HG02571 (cell line): Measurements from ENCODE around the gene GPATCH8.
"Not testable (repeated sequence)": the region's sequence is repeated elsewhere in the genome, so short reads cannot be mapped to it uniquely, and the experiment has no call there.

Experiments
- ATAC-seq: cut with Tn5 transposase; IDR thresholded peaks from one replicate; pipeline ENCODE4 v1.9.1; 2021; ENCODE audit warnings: mild to moderate bottlenecking, moderate library complexity; ENCODE audit not compliant: unreplicated experiment

The GPATCH8 gene

GRCh38 chr17:44378171-44378705 is 125.0 kb downstream of the GPATCH8 start:
- ATAC-seq: no peak

- ATAC-seq: no peak
These were observed 126.4 kb downstream of the GPATCH8 start for GRCh38 chr17:44376779-44377178.

GRCh38 chr17:44376124-44376523 is 127.1 kb downstream of the GPATCH8 start:
- no peak for ATAC-seq

DNA sequence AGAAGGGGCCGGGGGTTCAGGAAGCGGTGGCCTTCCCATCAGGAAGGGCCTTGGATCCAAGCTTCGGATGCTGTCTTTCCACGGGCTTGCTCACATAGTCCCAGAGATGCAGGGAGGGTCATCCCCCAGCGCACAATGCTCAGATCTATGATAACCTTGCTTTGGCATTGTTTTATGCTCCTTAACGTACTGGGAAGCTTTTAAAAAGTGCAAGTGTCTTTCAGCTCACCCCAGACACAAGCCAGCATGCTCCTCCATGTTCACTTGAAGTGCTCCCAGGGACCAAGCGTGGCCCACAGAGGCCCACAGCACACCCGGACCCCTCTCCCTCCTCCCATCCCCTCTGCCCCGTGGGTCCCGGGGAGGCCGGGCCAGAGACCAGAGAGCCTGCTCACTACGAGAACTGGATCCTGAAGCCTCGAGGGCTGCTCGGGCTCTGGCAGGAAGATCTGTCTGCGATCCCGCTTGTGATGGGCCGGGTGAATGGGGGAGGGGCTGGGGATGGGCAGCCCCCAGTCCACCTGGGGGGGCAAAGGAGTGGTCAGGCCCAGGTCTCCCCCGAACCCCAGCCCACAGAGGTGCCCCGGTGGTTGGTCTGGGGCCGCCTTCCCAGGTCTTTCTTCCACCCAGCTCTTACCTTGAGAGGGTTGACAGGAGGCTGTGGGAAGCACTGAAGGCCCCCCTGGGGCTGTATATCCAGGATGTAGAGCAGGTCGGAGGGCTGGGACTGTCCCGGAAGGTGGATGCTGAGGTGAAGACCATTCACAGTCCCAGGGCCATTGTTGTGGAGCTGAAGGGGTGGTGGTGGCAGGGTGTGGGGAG is 127.8 kb downstream of the GPATCH8 start:
- ATAC-seq: no peak

GRCh38 chr17:44374306-44375195 is 128.7 kb downstream of the GPATCH8 start:
- ATAC-seq: no peak

DNA sequence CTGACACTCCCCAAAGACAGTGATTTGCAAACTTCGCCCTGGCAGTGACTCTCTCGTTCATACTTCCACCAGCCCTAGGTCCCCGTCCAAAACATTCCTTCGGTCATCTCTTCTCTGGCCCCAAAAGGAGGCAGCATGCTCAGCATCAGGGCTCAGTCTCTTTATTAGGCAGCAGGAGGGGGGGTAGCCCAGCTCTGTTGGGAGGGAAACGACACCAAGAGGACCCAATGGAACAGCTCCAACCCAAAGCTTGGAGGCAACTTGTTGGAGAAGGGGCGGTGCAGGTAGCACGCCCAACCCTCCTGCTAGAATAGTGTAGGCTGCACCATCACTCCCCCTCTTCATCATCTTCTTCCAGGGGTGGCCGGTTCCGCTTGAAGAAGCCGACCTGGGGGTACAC is 131.2 kb downstream of the GPATCH8 start:
- ATAC-seq: no peak

GRCh38 chr17:44369414-44370023 is 133.7 kb downstream of the GPATCH8 start:
- ATAC-seq: not testable (repeated sequence)

- not testable (repeated sequence) for ATAC-seq
These were observed 134.6 kb downstream of the GPATCH8 start for GRCh38 chr17:44368391-44369243.

DNA sequence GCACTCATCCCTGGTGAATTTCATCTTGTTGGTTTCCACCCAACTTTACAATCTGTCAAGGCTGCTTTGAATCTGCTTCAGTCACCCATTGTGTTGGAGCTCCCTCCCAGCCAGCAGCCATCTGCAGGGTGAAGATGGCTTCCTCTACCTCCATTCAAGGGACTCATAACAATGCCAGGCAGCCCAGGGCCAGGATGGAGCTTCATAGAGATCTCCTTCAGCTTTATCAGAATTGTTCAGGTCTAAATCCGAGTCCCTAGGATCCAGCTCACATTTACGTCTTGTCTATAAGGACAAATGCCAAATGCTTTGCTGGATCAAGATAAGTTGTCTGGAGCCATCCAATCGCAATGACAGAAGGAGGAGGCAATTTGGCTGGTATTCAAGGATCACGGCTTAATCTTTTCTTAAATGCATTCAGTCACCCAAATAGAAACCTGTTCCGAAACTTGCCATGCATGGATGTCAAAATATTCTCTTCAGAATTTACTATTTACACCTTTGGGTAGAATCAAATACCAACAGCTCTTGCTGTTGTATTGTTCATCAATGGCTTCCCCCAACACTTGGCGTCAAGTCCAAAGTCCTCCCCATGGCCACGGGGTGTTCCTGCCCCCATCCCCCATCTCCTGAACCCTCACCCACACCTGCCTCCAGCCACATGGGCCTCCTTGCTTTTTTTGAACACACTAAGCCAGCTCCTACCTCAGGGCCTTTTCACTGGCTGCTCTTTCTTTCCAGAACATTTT is 135.8 kb downstream of the GPATCH8 start:
- no peak for ATAC-seq

DNA sequence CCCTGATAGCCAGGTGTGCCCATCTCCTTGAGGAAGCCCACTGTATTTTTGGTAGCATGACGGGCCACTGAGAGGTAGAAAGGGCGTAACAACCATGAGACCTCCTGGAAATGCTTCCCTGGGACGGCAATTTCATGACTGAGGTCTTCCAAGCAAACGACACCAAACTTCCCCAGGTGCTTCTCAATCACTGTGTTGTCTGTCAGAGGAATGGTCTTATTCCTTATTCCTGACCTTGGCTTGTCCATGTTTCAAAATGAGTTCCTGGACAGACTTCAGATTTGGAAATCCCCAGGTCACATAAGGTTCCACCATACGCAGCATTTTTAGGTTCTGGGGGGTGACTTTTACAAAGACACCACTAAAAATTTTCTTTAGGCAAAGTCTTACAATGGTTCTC is 138.2 kb downstream of the GPATCH8 start:
- not testable (repeated sequence) for ATAC-seq

GRCh38 chr17:44363613-44364159 is 139.5 kb downstream of the GPATCH8 start, which contains the start of gene FAM171A2:
FAM171A2 (minus strand) TSS chr17:44363853; CDS start chr17:44363714, 139 bp downstream.
- ATAC-seq: no peak

- no peak for ATAC-seq
These were observed 140.1 kb downstream of the GPATCH8 start for GRCh38 chr17:44362949-44363612.

DNA sequence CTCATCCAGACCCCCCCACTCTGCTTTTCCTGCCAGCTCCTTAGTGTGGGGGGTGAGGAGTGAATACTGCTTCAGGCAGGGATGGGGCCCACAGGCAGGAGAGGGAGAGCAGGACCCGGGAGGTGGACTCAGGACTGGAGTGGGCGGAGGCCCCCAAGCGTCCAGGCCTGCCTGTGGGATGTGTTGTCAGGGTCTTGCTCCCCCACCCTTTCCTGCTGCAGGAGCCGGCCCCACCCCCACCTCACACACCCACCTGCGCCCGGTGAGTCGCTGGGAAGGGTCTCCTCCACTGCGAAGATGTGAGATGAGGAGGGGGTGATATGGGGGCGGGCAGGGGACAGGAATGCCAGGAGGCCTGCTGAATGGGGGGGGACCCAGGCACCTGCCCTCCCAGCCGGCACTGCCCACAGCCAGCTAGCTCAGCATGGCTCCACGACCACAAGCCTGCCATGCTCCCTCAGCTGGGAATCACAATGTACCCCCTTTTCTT is 140.7 kb downstream of the GPATCH8 start:
- ATAC-seq: no peak

DNA sequence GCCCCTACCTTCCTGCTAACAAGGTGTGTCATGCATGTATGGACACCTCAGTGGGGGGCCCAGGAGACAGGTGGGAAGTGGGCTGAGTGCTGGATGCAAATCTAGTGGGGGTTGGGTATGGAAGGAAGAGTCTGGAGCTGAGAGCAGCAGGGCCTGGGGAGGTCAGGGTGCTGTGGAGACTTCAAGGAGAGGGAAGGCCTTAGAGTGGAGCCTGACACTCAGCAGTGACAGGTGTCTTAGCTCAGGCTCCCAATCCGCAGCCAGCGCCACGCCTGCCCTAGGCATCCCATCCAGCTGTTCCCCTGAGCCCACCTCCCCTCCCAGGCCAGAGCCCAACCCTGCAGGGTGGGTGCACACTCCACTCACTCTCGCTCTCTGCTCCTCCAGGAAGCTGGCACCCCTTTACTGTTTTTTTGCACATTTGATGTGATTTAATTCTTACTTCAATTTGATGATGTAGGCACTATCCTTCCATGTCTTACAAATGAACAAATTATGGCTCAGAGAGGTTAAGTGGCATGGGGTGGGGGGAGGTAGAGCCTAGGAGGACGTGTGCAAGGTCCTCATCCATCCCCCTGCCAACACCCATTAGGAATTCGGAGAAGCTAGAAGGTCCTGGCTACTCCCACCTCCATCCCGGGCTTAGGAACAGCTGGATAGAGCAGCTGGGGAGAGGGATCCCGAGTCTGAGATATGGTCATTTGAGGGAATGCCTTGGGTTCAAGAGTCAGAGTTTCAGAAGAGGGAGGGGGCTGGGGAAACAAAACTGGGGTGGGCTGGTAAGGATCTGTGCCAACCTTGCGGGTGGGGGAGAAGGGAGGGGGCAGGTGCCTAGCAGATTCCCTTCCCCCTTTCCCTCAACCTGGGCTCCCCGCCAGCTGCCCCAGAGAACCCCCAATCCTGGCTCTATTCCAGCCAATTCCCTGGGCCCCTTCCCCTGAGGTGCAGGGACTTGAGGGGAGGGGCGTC is 141.6 kb downstream of the GPATCH8 start:
- ATAC-seq: no peak

DNA sequence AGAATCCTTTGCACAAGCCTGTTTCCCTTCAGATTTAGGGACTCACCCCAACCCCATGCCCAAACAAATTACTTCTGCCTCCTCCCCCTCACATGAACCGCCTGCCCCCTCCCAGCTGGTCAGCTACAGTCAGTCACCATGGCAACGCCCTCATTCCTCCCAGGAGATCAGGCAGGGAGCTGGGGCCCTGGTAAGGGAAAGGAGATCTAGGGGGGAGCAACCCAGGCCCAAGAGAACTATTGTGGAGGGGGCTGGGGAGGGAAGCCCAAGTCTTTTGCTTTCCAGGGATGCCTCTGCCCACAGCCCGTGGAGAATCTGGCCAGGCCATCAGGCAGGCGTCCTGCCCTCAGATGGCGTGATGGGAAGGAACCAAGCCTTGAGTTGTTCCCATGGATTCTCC is 142.4 kb downstream of the GPATCH8 start:
- no peak for ATAC-seq

DNA sequence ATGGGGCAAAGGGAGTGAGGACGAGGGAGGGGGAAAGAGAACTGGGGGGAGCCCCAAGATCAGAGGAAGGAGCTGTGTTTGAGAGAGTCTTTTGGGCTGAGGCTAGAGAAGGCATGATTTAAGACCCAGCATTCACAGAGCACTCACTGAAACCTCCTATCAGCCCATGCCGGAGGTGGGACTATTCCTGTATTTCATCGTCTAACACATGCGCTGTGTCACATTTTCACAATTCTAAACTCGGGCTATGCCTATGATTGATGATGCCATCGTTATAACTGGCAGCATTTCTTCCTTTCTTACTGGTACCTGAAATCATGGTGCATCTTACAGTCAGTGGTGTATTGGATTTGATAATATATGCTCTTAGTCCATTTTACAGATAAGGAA is 143.1 kb downstream of the GPATCH8 start:
- ATAC-seq: no peak

- ATAC-seq: no peak
These were observed 143.6 kb downstream of the GPATCH8 start for GRCh38 chr17:44359458-44360143.
